ENCODE results near the gene GALNT16. TPM values are rescaled to one million over a fixed set of nuclear protein-coding genes. Genes with fewer than 3 reads are reported as not detected.

The GALNT16 gene
- total RNA-seq, 1 donor from 2014 or later, result 36.7 TPM

- Mint-ChIP-seq H3K27ac (ENCODE audit: unreplicated experiment) (no peak overlapping the region), H3K27me3 (ENCODE audit: low read depth) (no peaks in the 10 kb centered on the region), H3K4me1 (ENCODE audit: low read depth) (no peaks in the 10 kb centered on the region), H3K36me3 (ENCODE audit: low read depth) (no peaks in the 10 kb centered on the region), H3K9me3 (ENCODE audit: low read depth) (no peaks in the 10 kb centered on the region), H3K4me3 (ENCODE audit: unreplicated experiment) (no peak overlapping the region)
- TF ChIP-seq CTCF (IDR thresholded peaks at IDR 0.05), result no peak
- no peak for DNase-seq (ENCODE audit: low spot score)
Measured at GRCh38 chr14:69363964-69364363, 104.0 kb downstream of the GALNT16 start.

DNA sequence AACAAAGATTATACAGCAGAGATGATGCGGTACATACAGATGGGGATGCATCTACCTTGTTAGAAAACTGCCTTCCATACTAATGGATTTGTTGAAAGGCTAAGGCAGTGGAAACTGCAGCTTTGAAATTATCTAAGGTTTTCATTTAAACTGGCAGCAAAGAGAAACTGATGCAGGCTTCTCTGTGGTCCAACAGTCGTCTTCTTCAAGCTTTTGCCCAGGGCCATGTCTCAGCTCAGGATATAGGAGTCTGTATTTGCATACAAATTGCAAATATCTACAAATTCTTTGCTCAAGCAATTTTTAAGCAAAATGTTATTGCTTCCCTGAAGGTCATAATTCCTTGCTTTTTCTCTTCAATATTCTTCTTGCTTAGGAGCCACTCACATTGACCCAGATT, 104.4 kb downstream of the GALNT16 start:
- no peaks in the 10 kb centered on the region for H3K4me1 Mint-ChIP-seq (ENCODE audit: low read depth)
- no peaks in the 10 kb centered on the region for H3K27me3 Mint-ChIP-seq (ENCODE audit: low read depth)
- no peak for DNase-seq (ENCODE audit: low spot score)
- no peak overlapping the region for H3K4me3 Mint-ChIP-seq (ENCODE audit: unreplicated experiment)
- no peak for TF ChIP-seq CTCF (IDR thresholded peaks at IDR 0.05)
- H3K36me3 Mint-ChIP-seq (ENCODE audit: low read depth), result no peaks in the 10 kb centered on the region
- H3K9me3 Mint-ChIP-seq (ENCODE audit: low read depth), result no peaks in the 10 kb centered on the region
- H3K27ac Mint-ChIP-seq (ENCODE audit: unreplicated experiment), result no peak overlapping the region

DNA sequence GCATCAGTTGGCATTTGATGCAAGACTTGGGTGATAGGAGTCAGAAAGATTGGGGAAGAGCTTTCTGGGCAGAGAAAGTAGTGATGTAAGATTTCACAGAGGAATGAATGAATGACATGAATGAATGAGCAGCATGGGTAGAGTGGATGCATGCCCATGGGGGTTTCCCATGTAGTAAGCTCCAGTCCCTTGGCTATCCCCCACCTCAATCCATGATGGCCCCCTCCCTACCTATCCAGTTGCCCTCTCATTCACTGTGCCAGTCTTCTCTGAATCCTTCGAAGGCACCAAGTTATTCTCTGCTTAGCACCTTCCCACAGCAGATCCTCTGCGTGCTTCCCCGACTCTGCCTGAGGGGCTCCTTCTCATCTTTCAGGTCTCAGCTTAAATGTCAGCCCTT, 106.1 kb downstream of the GALNT16 start:
- no peak for TF ChIP-seq CTCF (IDR thresholded peaks at IDR 0.05)
- Mint-ChIP-seq H3K4me3 (ENCODE audit: unreplicated experiment) (no peak overlapping the region), H3K36me3 (ENCODE audit: low read depth) (no peaks in the 10 kb centered on the region), H3K4me1 (ENCODE audit: low read depth) (no peaks in the 10 kb centered on the region), H3K9me3 (ENCODE audit: low read depth) (no peaks in the 10 kb centered on the region), H3K27me3 (ENCODE audit: low read depth) (no peaks in the 10 kb centered on the region), H3K27ac (ENCODE audit: unreplicated experiment) (no peak overlapping the region)
- DNase-seq (ENCODE audit: low spot score), result no peak

GRCh38 chr14:69366761-69367160, 106.8 kb downstream of the GALNT16 start:
- Mint-ChIP-seq H3K27me3 (ENCODE audit: low read depth) (no peaks in the 10 kb centered on the region), H3K9me3 (ENCODE audit: low read depth) (no peaks in the 10 kb centered on the region), H3K27ac (ENCODE audit: unreplicated experiment) (no peak overlapping the region), H3K4me1 (ENCODE audit: low read depth) (no peaks in the 10 kb centered on the region), H3K4me3 (ENCODE audit: unreplicated experiment) (no peak overlapping the region), H3K36me3 (ENCODE audit: low read depth) (no peaks in the 10 kb centered on the region)
- DNase-seq (ENCODE audit: low spot score), result no peak
- TF ChIP-seq CTCF (IDR thresholded peaks at IDR 0.05), result no peak

DNA sequence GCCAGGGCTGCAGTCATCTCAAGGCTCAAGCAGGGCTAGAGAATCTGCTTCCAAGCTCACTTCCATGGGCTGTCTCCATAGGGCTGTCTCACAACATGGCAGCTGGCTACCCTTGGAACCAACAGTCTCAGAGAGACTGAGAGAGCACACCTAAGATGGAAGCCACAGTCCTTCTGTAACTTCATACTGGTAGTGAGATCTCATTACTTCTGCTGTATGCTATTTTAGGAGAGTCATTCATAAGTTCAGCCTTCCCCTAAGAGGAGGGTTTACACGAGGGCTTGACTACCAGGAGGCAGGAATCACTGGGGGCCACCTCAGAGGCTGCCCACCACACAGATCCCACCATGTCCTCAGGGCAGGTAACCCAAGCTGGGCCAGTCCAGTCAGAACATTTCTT, 108.4 kb downstream of the GALNT16 start:
- DNase-seq (ENCODE audit: low spot score), result no peak
- H3K9me3 Mint-ChIP-seq (ENCODE audit: low read depth), result no peaks in the 10 kb centered on the region
- no peaks in the 10 kb centered on the region for H3K4me1 Mint-ChIP-seq (ENCODE audit: low read depth)
- peaks cover 3% of the 10 kb centered on the region for H3K36me3 Mint-ChIP-seq (ENCODE audit: low read depth)
- TF ChIP-seq CTCF (IDR thresholded peaks at IDR 0.05), result no peak
- no peak overlapping the region for H3K27ac Mint-ChIP-seq (ENCODE audit: unreplicated experiment)
- H3K4me3 Mint-ChIP-seq (ENCODE audit: unreplicated experiment), result no peak overlapping the region
- no peaks in the 10 kb centered on the region for H3K27me3 Mint-ChIP-seq (ENCODE audit: low read depth)

Measured in chondrocyte (in vitro differentiated cells).